CD8-positive, alpha-beta memory T cell (primary cell): ENCODE data around the gene ZFYVE9. TPM values are rescaled to one million over a fixed set of nuclear protein-coding genes. Genes with fewer than 3 reads are reported as not detected.
"Not testable (repeated sequence)": the region's sequence is repeated elsewhere in the genome, so short reads cannot be mapped to it uniquely, and the experiment has no call there.

Experiments
- CTCF ChIA-PET: fragments of 350-600 bp; sonication (Branson Sonifier 250); formaldehyde crosslinking; loops from one replicate; lab custom pipeline; 2021; ENCODE audit warnings: antibody characterized with exemption; lab: Charles Lee
- POLR2A ChIA-PET: fragments of 350-600 bp; sonication (Branson Sonifier 250); formaldehyde crosslinking; loops from one replicate; lab custom pipeline; 2021; ENCODE audit warnings: antibody characterized with exemption; lab: Charles Lee
- DNase-seq, 5 donors: peaks; one replicate each; pipeline versions ENCODE4 v3.0.0 to v3.0.0-alpha.2; 2020 to 2022; ENCODE audit warnings: mixed read lengths in 1 of 5
- H3K27ac ChIP-seq: one replicate; pipeline ENCODE4 v1.7.0; 2013; ENCODE audit warnings: low read depth, mild to moderate bottlenecking, low read length, moderate library complexity
- H3K27me3 ChIP-seq: 2 replicates; pipeline ENCODE4 v1.7.0; 2013; ENCODE audit warnings: low read length, mild to moderate bottlenecking; ENCODE audit not compliant: insufficient read depth, poor library complexity, severe bottlenecking
- H3K36me3 ChIP-seq: 2 replicates; pipeline ENCODE4 v1.7.0; 2013; ENCODE audit warnings: mild to moderate bottlenecking, low read length, moderate library complexity; ENCODE audit not compliant: insufficient read depth
- H3K4me1 ChIP-seq: 2 replicates; pipeline ENCODE4 v1.7.0; 2013; ENCODE audit warnings: mild to moderate bottlenecking, low read length, moderate library complexity; ENCODE audit not compliant: insufficient read depth
- H3K4me3 ChIP-seq: 2 replicates; pipeline ENCODE4 v1.7.0; 2013; ENCODE audit warnings: mild to moderate bottlenecking, low read length
- H3K9me3 ChIP-seq: 2 replicates; pipeline ENCODE4 v1.7.0; 2013; ENCODE audit warnings: mild to moderate bottlenecking, low read length
- H3K27ac Mint-ChIP-seq, 8 donors: one replicate each; pipeline ENCODE4 v1.8.0; 2020 to 2021; ENCODE audit warnings: mixed read lengths in 8 of 8, mild to moderate bottlenecking in 6 of 8, inconsistent platforms in 3 of 8, moderate library complexity in 3 of 8
- H3K27me3 Mint-ChIP-seq, 2 donors: one replicate each; pipeline ENCODE4 v1.8.0; 2020 to 2021; ENCODE audit warnings: mixed read lengths in 2 of 2, mild to moderate bottlenecking in 1 of 2, moderate library complexity in 1 of 2
- H3K36me3 Mint-ChIP-seq, 3 donors: one replicate each; pipeline ENCODE4 v1.8.0; 2020 to 2021; ENCODE audit warnings: mixed read lengths in 3 of 3, inconsistent platforms in 1 of 3, mild to moderate bottlenecking in 1 of 3
- H3K4me1 Mint-ChIP-seq, 3 donors: one replicate each; pipeline ENCODE4 v1.8.0; 2020 to 2021; ENCODE audit warnings: mixed read lengths in 3 of 3, inconsistent platforms in 1 of 3, mild to moderate bottlenecking in 1 of 3
- H3K4me3 Mint-ChIP-seq, 7 donors: one replicate each; pipeline ENCODE4 v1.8.0; 2020 to 2021; ENCODE audit warnings: mixed read lengths in 7 of 7, mild to moderate bottlenecking in 6 of 7, moderate library complexity in 4 of 7, inconsistent platforms in 2 of 7
- H3K9me3 Mint-ChIP-seq, 5 donors: one replicate each; pipeline ENCODE4 v1.8.0; 2020 to 2022; ENCODE audit warnings: mixed read lengths in 5 of 5, mild to moderate bottlenecking in 3 of 5, moderate library complexity in 2 of 5, inconsistent platforms in 1 of 5
- polyA plus RNA-seq: library from polyadenylated mRNA; unstranded; fragments of 300-500 nt; fragmentation: Illumina TruSeq; gene quantifications from one replicate; pipeline ENCODE4 v1.2.3, GENCODE V29; 2021
- total RNA-seq, 2 experiments: library from RNA; stranded (reverse); gene quantifications; one replicate each; pipeline ENCODE4 v1.2.3, GENCODE V29; 2021

Gene ZFYVE9
- total and polyA plus RNA-seq, 3 experiments from 2014 or later, result 3.2 to 4.7 (median 4.4) TPM

- Mint-ChIP-seq H3K4me3 (peak overlapping the region in 1 of 7 donors; percentile 49), H3K36me3 (peaks cover 0 to 8% (median 0%) of the 10 kb centered on the region in 3 donors), H3K4me1 (peaks cover 0 to 1% (median 0%) of the 10 kb centered on the region in 3 donors), H3K9me3 (peaks cover 7 to 14% (median 9%) of the 10 kb centered on the region in 5 donors), H3K27ac (no peak overlapping the region), H3K27me3 (peaks cover 0 to 6% of the 10 kb centered on the region in 2 donors)
- Histone ChIP-seq H3K9me3 (no peaks in the 10 kb centered on the region), H3K27me3 (no peaks in the 10 kb centered on the region), H3K36me3 (no peaks in the 10 kb centered on the region), H3K27ac (no peak overlapping the region), H3K4me3 (no peak overlapping the region), H3K4me1 (no peaks in the 10 kb centered on the region)
- ChIA-PET POLR2A (no interaction called here), CTCF (no interaction called here)
- DNase-seq, result no peak
Measured at GRCh38 chr1:52168373-52169080, 26.6 kb downstream of the ZFYVE9 start.

GRCh38 chr1:52171149-52171548 lies 29.3 kb downstream of the ZFYVE9 start:
- H3K4me1 ChIP-seq, H3K27ac Mint-ChIP-seq, H3K27ac ChIP-seq, H3K27me3 Mint-ChIP-seq, DNase-seq, H3K4me3 ChIP-seq, H3K36me3 Mint-ChIP-seq, H3K36me3 ChIP-seq, H3K4me3 Mint-ChIP-seq, CTCF ChIA-PET, H3K4me1 Mint-ChIP-seq, H3K27me3 ChIP-seq, POLR2A ChIA-PET, H3K9me3 ChIP-seq: not testable (repeated sequence)
- H3K9me3 Mint-ChIP-seq, result peaks cover 7 to 17% (median 9%) of the 10 kb centered on the region in 5 donors

DNA sequence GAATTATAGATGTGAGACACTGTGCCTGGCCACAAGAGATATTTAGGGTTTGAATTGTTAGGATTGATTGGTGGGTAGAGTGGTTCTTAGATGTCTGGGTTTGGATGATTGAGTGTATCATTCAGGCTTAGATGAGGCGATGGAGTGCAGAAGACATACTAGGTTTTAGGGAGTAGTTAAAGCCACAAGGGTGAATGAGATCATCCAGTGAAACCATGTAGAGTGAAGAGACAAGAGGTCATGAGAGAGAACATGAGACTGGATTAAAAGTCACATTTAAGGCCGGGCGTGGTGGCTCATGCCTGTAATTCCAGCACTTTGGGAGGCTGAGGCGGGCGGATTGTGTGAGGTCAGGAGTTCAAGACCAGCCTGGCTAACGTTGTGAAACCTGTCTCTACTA lies 37.2 kb downstream of the ZFYVE9 start:
- Histone ChIP-seq H3K27ac (no peak overlapping the region), H3K9me3 (no peaks in the 10 kb centered on the region), H3K4me3 (no peak overlapping the region), H3K27me3 (no peaks in the 10 kb centered on the region), H3K36me3 (no peaks in the 10 kb centered on the region), H3K4me1 (no peaks in the 10 kb centered on the region)
- ChIA-PET POLR2A (no interaction called here), CTCF (no interaction called here)
- H3K27ac Mint-ChIP-seq, result peak overlapping the region in 1 of 8 donors; percentile 26
- peaks cover 1 to 11% of the 10 kb centered on the region in 2 donors for H3K27me3 Mint-ChIP-seq
- H3K4me1 Mint-ChIP-seq, result peaks cover 0 to 5% (median 0%) of the 10 kb centered on the region in 3 donors
- peaks cover 0 to 7% (median 0%) of the 10 kb centered on the region in 3 donors for H3K36me3 Mint-ChIP-seq
- DNase-seq, result no peak
- no peak overlapping the region for H3K4me3 Mint-ChIP-seq
- H3K9me3 Mint-ChIP-seq, result peaks cover 0 to 3% (median 0%) of the 10 kb centered on the region in 5 donors

DNA sequence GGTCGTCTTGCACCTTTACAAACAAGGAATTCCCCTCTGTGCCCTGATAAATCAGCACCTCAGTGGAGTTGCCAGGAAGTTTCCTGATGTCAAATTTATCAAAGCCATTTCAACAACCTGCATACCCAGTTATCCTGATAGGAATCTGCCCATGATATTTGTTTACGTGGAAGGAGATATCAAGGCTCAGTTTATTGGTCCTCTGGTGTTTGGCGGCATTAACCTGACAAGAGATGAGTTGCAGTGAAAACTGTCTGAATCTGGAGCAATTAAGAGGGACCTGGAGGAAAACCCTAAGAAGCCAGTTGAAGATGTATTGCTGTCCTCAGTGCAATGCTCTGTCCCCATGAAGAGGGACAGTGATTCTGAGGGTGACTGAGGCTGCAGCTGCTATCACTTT lies 38.3 kb downstream of the ZFYVE9 start:
- ChIA-PET POLR2A (no interaction called here), CTCF (no interaction called here)
- no peaks in the 10 kb centered on the region for H3K36me3 ChIP-seq
- Mint-ChIP-seq H3K27ac (no peak overlapping the region), H3K36me3 (peaks cover 0 to 7% (median 0%) of the 10 kb centered on the region in 3 donors), H3K9me3 (peaks cover 0 to 3% (median 0%) of the 10 kb centered on the region in 5 donors), H3K27me3 (peaks cover 1 to 11% of the 10 kb centered on the region in 2 donors), H3K4me3 (no peak overlapping the region), H3K4me1 (peaks cover 0 to 5% (median 0%) of the 10 kb centered on the region in 3 donors)
- no peak overlapping the region for H3K4me3 ChIP-seq
- H3K27me3 ChIP-seq, result no peaks in the 10 kb centered on the region
- no peak overlapping the region for H3K27ac ChIP-seq
- no peaks in the 10 kb centered on the region for H3K9me3 ChIP-seq
- H3K4me1 ChIP-seq, result no peaks in the 10 kb centered on the region
- no peak for DNase-seq

DNA sequence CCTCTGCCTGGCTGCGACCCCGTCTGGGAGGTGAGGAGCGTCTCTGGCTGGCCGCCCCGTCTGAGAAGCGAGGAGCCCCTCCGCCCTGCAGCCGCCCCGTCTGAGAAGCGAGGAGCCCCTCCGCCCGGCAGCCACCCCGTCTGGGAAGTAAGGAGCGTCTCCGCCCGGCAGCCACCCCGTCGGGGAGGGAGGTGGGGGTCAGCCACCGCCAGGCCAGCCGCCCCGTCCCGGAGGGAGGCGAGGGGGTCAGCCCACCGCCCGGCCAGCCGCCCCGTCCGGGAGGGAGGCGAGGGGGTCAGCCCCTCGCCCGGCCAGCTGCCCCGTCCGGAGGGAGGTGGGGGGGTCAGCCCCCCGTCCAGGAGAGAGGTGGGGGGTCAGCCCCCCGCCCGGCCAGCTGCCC lies 39.9 kb downstream of the ZFYVE9 start:
- POLR2A ChIA-PET, H3K36me3 ChIP-seq, H3K4me1 ChIP-seq, H3K9me3 ChIP-seq, H3K27me3 Mint-ChIP-seq, CTCF ChIA-PET, H3K27ac Mint-ChIP-seq, H3K4me1 Mint-ChIP-seq, H3K9me3 Mint-ChIP-seq, H3K27me3 ChIP-seq, H3K36me3 Mint-ChIP-seq, H3K27ac ChIP-seq, DNase-seq, H3K4me3 Mint-ChIP-seq, H3K4me3 ChIP-seq: not testable (repeated sequence)

GRCh38 chr1:52182328-52182727 lies 40.4 kb downstream of the ZFYVE9 start:
- not testable (repeated sequence) for H3K27me3 Mint-ChIP-seq, H3K27ac Mint-ChIP-seq, DNase-seq

DNA sequence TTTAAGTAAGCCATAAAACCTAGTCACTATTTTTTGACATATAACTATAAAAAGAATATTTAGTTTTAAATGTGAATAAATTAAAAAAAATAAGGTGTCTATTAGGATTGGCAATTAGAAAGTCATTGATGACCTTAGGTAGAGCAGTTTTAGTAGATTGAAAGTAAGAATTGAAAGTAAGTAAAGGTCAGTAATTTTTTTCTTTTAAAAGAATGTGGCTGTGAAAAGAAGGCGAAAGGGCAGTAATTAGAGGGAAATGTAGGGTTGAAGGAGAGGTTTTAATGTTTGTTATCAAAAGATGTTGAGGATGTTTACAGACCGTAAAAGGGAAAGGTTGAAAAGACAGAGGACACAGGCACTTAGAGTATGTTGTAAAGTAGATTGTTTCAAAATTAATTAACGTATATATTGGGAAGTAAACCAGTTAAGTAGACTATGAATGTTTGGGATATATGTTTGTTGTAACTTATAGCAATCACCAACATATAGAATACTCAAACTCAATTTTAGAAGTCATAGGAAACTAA lies 41.0 kb downstream of the ZFYVE9 start:
- CTCF ChIA-PET, result interaction anchor here (1.2 kb wide), 1 partner anchor 8 kb away, joined by 4 read pairs; no protein-coding TSS in a partner anchor
- POLR2A ChIA-PET, result no interaction called here

More at GRCh38 chr1:52182328-52182727, 40.4 kb downstream of the ZFYVE9 start:
- H3K27ac ChIP-seq, H3K4me3 ChIP-seq, H3K4me3 Mint-ChIP-seq, H3K36me3 ChIP-seq, POLR2A ChIA-PET, H3K4me1 ChIP-seq, H3K9me3 Mint-ChIP-seq, H3K4me1 Mint-ChIP-seq, H3K27me3 ChIP-seq, CTCF ChIA-PET, H3K9me3 ChIP-seq, H3K36me3 Mint-ChIP-seq: not testable (repeated sequence)

DNA sequence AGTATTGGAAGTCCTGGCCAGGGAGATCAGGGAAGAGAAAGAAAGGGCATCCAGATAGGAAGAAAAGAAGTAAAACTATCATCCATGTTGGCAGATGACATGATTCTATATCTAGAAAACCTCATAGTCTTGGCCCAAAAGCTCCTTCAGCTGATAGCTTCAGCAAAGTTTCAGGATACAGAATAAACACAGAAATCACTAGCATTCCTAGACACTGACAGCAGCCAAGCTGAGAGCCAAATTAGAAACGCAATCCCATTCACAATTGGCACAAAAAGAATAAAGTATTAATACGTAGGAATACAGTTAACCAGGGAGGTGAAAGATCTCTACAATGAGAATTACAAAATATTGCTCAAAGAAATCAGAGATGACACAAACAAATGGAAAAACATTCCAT lies 44.6 kb downstream of the ZFYVE9 start:
- H3K4me1 Mint-ChIP-seq, result peaks cover 0 to 10% (median 0%) of the 10 kb centered on the region in 3 donors
- H3K36me3 Mint-ChIP-seq, result no peaks in the 10 kb centered on the region
- no peaks in the 10 kb centered on the region for H3K27me3 ChIP-seq
- H3K4me1 ChIP-seq, result no peaks in the 10 kb centered on the region
- no peaks in the 10 kb centered on the region for H3K36me3 ChIP-seq
- no peaks in the 10 kb centered on the region for H3K9me3 Mint-ChIP-seq
- no peak for DNase-seq
- H3K9me3 ChIP-seq, result no peaks in the 10 kb centered on the region
- no peak overlapping the region for H3K4me3 Mint-ChIP-seq
- CTCF ChIA-PET, result no interaction called here
- H3K4me3 ChIP-seq, result no peak overlapping the region
- H3K27ac Mint-ChIP-seq, result no peak overlapping the region
- POLR2A ChIA-PET, result no interaction called here
- H3K27ac ChIP-seq, result no peak overlapping the region
- no peaks in the 10 kb centered on the region for H3K27me3 Mint-ChIP-seq

More for the DNA sequence above, 41.0 kb downstream of the ZFYVE9 start:
- Histone ChIP-seq H3K9me3 (no peaks in the 10 kb centered on the region), H3K4me3 (no peak overlapping the region), H3K27me3 (no peaks in the 10 kb centered on the region), H3K27ac (no peak overlapping the region), H3K4me1 (no peaks in the 10 kb centered on the region), H3K36me3 (no peaks in the 10 kb centered on the region)
- H3K36me3 Mint-ChIP-seq, result peaks cover 0 to 4% (median 0%) of the 10 kb centered on the region in 3 donors
- no peaks in the 10 kb centered on the region for H3K4me1 Mint-ChIP-seq
- peak overlapping the region in 1 of 8 donors; percentile 90 for H3K27ac Mint-ChIP-seq
- no peaks in the 10 kb centered on the region for H3K9me3 Mint-ChIP-seq
- no peak overlapping the region for H3K4me3 Mint-ChIP-seq
- H3K27me3 Mint-ChIP-seq, result peaks cover 0 to 1% of the 10 kb centered on the region in 2 donors
- no peak for DNase-seq
